Measurements from ENCODE around the gene NEU4.

NEU4 gene

DNA sequence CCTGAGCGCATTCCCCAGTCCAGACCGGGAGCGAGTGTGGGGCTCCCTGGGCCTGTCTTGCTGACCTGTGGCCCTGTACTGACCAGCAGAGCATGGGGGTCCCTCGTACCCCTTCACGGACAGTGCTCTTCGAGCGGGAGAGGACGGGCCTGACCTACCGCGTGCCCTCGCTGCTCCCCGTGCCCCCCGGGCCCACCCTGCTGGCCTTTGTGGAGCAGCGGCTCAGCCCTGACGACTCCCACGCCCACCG is 5.3 kb downstream of the NEU4 start:
- TF ChIP-seq EZH2 (IDR thresholded peaks at IDR 0.05; ENCODE audit: borderline replicate concordance, low read length) = no peak
- TF ChIP-seq, protein P1, sequence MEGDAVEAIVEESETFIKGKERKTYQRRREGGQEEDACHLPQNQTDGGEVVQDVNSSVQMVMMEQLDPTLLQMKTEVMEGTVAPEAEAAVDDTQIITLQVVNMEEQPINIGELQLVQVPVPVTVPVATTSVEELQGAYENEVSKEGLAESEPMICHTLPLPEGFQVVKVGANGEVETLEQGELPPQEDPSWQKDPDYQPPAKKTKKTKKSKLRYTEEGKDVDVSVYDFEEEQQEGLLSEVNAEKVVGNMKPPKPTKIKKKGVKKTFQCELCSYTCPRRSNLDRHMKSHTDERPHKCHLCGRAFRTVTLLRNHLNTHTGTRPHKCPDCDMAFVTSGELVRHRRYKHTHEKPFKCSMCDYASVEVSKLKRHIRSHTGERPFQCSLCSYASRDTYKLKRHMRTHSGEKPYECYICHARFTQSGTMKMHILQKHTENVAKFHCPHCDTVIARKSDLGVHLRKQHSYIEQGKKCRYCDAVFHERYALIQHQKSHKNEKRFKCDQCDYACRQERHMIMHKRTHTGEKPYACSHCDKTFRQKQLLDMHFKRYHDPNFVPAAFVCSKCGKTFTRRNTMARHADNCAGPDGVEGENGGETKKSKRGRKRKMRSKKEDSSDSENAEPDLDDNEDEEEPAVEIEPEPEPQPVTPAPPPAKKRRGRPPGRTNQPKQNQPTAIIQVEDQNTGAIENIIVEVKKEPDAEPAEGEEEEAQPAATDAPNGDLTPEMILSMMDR (IDR thresholded peaks at IDR 0.05; ENCODE audit: low read length) = no peak
- Histone ChIP-seq H3K27me3 (ENCODE audit: insufficient read depth, low read length) (no peaks in the 10 kb centered on the region), H3K9ac (ENCODE audit: low read length) (no peak overlapping the region), H4K20me1 (ENCODE audit: insufficient read depth, low read length) (no peaks in the 10 kb centered on the region), H3K9me3 (ENCODE audit: low read length) (no peaks in the 10 kb centered on the region), H3F3A (ENCODE audit: insufficient read depth, low read length) (no peaks in the 10 kb centered on the region), H2AFZ (ENCODE audit: low read length) (no peak overlapping the region), H3K4me3 (ENCODE audit: low read depth, low read length, poor library complexity, severe bottlenecking) (no peak overlapping the region), H3K4me1 (ENCODE audit: insufficient read depth, low read length, severe bottlenecking) (no peaks in the 10 kb centered on the region), H3K9me2 (ENCODE audit: low read depth, low read length) (no peaks in the 10 kb centered on the region), H3K27ac (ENCODE audit: low read depth, low read length, poor library complexity, severe bottlenecking) (no peak overlapping the region), H3K79me2 (ENCODE audit: insufficient read depth, low read length) (no peaks in the 10 kb centered on the region), H3K4me2 (ENCODE audit: low read length) (no peak overlapping the region), H3K36me3 (ENCODE audit: insufficient read depth, low read length) (no peaks in the 10 kb centered on the region)

DNA sequence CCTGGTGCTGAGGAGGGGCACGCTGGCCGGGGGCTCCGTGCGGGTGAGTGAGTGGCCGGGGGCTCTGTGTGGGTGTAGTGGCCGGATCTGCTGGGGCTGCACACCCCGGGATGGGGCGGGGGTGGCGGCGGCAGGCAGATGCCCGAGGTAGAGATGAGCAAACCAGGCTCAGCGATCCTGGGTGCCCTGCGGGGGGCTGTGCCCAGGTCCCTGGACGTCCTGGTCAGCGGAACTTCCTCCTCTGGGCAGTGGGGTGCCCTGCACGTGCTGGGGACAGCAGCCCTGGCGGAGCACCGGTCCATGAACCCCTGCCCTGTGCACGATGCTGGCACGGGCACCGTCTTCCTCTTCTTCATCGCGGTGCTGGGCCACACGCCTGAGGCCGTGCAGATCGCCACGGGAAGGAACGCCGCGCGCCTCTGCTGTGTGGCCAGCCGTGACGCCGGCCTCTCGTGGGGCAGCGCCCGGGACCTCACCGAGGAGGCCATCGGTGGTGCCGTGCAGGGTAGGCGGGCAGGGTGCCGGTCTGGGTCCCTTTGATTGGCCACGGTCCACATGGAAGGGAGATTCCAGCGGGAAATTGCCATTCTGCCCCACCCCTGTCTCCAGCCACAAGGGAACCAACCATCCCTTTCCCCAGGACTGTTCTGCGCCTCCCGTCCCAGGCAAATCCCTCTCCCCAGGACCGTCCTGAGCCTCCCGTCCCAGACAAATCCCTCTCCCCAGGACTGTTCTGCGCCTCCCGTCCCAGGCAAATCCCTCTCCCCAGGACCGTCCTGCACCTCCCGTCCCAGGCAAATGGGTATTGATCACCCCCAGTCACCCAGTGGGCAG is 5.9 kb downstream of the NEU4 start:
- Histone ChIP-seq H4K20me1 (ENCODE audit: insufficient read depth, low read length) (no peaks in the 10 kb centered on the region), H3K9ac (ENCODE audit: low read length) (no peak overlapping the region), H3K27ac (ENCODE audit: low read depth, low read length, poor library complexity, severe bottlenecking) (no peak overlapping the region), H2AFZ (ENCODE audit: low read length) (no peak overlapping the region), H3K9me2 (ENCODE audit: low read depth, low read length) (no peaks in the 10 kb centered on the region), H3K79me2 (ENCODE audit: insufficient read depth, low read length) (no peaks in the 10 kb centered on the region), H3K4me1 (ENCODE audit: insufficient read depth, low read length, severe bottlenecking) (no peaks in the 10 kb centered on the region), H3K36me3 (ENCODE audit: insufficient read depth, low read length) (no peaks in the 10 kb centered on the region), H3K27me3 (ENCODE audit: insufficient read depth, low read length) (no peaks in the 10 kb centered on the region), H3F3A (ENCODE audit: insufficient read depth, low read length) (no peaks in the 10 kb centered on the region), H3K4me3 (ENCODE audit: low read depth, low read length, poor library complexity, severe bottlenecking) (no peak overlapping the region), H3K9me3 (ENCODE audit: low read length) (no peaks in the 10 kb centered on the region), H3K4me2 (ENCODE audit: low read length) (no peak overlapping the region)
- TF ChIP-seq, protein P1 (IDR thresholded peaks at IDR 0.05; ENCODE audit: low read length) = no peak
- no peak for TF ChIP-seq EZH2 (IDR thresholded peaks at IDR 0.05; ENCODE audit: borderline replicate concordance, low read length)

DNA sequence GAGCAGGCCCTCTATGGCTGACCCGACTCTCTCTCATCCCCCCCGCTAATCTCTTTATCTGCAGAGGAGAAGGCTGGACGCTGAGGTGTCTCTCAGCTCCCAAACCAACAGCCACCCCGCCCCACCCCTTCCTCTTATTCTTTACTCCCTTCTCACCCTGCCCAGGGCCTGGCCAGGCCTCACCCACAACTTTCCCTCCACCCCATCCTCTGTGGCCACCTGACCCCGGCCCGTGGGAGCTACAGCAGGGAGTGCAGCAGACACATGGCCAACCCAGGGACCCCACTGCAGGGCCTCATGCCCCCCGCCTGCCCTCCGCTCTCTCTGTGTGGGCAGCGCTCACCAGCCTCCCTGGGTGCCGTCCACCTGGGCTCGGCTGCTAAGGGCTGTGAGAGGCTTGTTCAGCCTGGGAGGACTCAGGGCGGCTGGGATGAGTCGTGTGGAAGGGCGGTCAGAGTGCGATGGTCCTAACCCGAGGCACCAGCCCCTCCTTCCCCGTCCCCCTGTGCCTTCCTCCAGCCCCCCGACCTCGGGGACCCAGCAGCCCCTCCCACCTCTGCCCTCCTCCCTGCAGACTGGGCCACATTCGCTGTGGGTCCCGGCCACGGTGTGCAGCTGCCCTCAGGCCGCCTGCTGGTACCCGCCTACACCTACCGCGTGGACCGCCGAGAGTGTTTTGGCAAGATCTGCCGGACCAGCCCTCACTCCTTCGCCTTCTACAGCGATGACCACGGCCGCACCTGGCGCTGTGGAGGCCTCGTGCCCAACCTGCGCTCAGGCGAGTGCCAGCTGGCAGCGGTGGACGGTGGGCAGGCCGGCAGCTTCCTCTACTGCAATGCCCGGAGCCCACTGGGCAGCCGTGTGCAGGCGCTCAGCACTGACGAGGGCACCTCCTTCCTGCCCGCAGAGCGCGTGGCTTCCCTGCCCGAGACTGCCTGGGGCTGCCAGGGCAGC is 6.8 kb downstream of the NEU4 start:
- H2AFZ ChIP-seq (ENCODE audit: low read length) = no peak overlapping the region
- no peaks in the 10 kb centered on the region for H3K79me2 ChIP-seq (ENCODE audit: insufficient read depth, low read length)
- no peaks in the 10 kb centered on the region for H4K20me1 ChIP-seq (ENCODE audit: insufficient read depth, low read length)
- TF ChIP-seq, protein P1 (IDR thresholded peaks at IDR 0.05; ENCODE audit: low read length) = no peak
- no peak for TF ChIP-seq EZH2 (IDR thresholded peaks at IDR 0.05; ENCODE audit: borderline replicate concordance, low read length)
- no peaks in the 10 kb centered on the region for H3K9me2 ChIP-seq (ENCODE audit: low read depth, low read length)
- no peaks in the 10 kb centered on the region for H3K4me1 ChIP-seq (ENCODE audit: insufficient read depth, low read length, severe bottlenecking)
- no peak overlapping the region for H3K4me2 ChIP-seq (ENCODE audit: low read length)
- H3K27me3 ChIP-seq (ENCODE audit: insufficient read depth, low read length) = peaks cover 6% of the 10 kb centered on the region; the same call in 1 of the 2 replicates
- H3K9me3 ChIP-seq (ENCODE audit: low read length) = no peaks in the 10 kb centered on the region
- no peaks in the 10 kb centered on the region for H3F3A ChIP-seq (ENCODE audit: insufficient read depth, low read length)
- no peak overlapping the region for H3K9ac ChIP-seq (ENCODE audit: low read length)
- H3K27ac ChIP-seq (ENCODE audit: low read depth, low read length, poor library complexity, severe bottlenecking) = no peak overlapping the region
- H3K4me3 ChIP-seq (ENCODE audit: low read depth, low read length, poor library complexity, severe bottlenecking) = no peak overlapping the region
- H3K36me3 ChIP-seq (ENCODE audit: insufficient read depth, low read length) = no peaks in the 10 kb centered on the region

Measured in OCI-LY1 (cell line).